ENCODE results near the gene GALNS.

DNA sequence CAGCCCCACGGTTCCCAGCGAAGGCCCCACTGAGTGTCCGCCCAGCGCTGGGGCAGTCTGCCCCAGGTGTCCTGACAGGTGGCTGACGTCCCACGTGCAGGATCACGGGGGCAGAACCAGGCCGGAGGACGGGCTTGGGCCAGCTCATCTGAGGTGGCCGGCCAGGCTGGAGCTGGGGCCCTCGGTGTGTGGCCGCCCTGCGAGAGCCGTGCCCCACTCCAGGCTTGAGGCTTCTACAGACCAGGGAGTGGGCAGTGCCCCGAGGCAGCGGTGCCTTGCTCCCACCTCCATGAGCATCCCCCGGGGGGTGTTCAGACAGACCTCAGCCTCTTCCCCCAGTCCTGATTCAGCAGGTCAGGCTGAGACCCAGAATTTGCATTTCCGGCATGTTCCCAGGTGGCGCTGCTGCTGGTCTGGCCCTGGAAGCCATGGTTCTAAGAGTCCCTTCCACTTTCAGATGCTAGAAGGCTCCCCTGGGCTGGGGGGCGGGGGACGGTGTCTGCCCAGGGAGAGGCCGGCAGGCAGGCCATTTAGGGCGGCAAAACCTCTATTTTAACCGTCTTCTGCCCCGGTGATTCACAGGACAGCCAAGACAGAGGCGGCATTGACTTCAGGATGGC, 45.1 kb upstream of the GALNS start:
- TF ChIP-seq CTCF (IDR thresholded peaks at IDR 0.05) (no peak), POLR2AphosphoS5 (IDR thresholded peaks at IDR 0.05) (no peak), POLR2A (IDR thresholded peaks at IDR 0.05) (no peak)
